GM15510 (cell line): Measurements from ENCODE around the gene TEX52.

Experiments used
- POLR2A ChIP-seq: IDR thresholded peaks from 3 replicates; pipeline ENCODE4 v1.6.1; 2011; ENCODE audit warnings: borderline replicate concordance; ENCODE audit not compliant: insufficient read length; ENCODE audit errors: extremely low read depth

TEX52 gene

DNA sequence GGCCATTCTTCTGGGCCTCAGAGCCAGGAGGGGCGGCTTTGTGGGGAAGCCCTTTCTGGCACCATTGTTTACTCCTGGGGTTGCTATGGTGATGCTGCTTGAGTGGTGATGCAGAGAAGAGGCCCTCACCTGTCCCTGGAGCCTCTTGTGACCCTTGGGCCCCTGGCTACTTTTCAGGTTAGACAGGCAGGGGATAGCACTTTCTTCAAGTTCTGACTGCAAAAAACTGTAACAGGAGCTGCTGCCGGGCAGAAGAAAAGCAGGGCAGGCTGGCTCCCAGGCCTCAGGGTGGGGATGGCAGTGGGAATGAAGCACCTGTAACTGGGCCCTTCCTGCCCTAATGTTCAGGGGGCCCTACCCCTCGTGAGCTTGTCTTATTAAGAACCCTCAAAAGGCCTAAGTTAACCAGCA lies at the start of gene TEX52:
Gene TEX52 (minus strand): TSS at position 19 of the 411 bp plus-strand sequence. CDS start 13 bp downstream, at position 6.
- no peak for TF ChIP-seq POLR2A

DNA sequence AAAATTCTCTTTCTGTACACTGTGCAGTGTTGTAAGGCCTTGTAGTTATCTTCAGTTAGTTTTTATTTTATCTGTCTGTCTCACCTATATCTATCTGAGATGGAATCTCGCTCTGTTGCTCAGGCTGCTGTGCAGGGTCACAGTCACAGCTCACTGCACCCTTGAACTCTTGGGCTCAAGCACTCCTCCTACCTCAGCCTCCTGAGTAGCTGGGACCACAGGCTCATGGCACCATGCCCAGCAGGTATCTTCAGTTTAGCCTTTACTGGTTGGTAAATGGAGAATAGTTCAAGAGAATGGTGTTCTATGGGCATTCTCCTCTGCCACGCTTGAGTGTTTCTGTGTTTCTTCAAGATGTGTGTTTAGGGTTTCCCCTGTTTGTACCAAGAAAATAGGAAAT lies 47.4 kb upstream of the TEX52 start:
- TF ChIP-seq POLR2A = no peak

DNA sequence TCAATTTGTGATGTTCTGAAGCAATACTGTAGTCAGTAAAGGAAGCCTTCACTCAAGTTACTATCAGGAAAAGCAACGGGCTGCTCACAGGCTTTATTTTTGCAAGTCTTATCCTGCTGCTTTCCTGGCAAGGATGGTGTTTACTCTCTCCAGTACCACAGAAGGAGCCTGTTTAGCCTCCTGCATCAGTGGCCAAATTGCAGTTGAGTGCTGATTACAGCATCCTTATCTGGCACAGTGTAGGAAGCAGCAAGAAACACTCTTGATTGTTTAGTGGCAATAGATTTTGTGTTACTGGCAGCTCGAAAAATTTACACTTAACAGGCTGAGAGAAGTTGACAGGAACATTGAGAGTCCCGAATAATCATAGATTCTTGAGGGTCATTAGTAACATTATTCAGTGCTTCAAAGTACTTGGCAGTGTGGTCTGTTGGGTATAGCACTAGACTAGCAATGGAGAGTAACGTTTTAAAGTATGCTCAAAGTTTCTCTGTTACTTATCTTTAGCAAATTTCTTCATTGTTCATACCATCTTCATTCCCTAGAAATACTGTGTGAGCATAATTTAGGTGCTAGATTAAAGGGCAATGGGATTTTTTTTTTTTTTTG lies 45.5 kb upstream of the TEX52 start:
- no peak for TF ChIP-seq POLR2A

DNA sequence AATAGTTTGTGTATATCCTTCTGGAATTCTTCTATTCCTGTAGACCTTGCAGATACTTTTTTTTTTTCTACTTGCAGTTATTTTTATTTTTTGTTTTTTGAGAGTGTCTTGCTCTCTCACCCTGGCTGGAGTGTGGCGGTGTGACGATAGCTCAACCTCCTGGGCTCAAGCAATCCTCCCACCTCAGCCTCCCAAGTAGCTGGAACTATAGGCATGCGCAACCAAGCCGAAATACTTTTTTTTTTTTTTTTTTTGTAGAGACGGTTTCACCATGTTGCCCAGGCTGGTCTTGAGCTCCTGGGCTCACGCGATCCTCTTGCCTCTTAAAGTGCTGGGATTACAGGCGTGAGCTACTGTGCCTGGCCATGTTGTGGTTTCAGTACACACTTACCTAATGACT lies 43.8 kb upstream of the TEX52 start:
- no peak for TF ChIP-seq POLR2A

DNA sequence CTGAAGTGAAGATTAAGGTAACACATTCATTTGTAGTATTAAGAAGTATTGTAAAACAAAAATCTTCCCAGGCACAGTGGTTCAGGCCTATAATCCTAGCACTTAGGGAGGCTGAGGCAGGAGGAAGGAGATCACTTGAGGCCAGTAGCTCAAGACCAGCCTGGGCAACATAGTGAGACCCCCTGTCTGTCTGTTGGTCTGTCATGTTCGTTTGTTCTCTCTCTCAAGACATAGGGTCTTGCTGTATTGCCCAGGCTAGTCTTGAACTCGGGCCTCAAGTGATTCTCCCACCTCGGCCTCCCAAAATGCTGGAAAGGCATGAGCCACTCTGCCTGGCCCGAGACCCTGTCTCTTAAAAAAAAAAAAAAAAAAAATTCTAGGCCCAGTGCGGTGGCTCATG lies 40.6 kb upstream of the TEX52 start:
- TF ChIP-seq POLR2A = no peak

DNA sequence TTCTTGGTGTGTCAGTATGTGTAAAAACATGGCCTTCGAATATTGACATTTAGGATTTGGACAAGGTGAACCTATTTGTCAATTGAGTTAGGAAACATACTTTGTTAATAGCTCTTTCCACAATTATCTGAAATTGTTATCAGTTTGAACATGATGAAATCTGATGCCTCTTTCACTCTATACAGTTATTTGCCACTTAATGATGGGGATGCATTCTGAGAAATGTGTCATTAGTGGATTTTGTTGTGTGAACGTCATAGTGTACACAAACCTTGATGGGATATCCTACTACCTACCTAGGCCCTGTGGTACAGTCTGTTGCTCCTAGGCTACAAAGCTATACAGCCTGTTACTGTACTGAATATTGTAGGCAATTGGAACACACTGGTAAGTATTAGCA lies 38.7 kb upstream of the TEX52 start:
- no peak for TF ChIP-seq POLR2A

DNA sequence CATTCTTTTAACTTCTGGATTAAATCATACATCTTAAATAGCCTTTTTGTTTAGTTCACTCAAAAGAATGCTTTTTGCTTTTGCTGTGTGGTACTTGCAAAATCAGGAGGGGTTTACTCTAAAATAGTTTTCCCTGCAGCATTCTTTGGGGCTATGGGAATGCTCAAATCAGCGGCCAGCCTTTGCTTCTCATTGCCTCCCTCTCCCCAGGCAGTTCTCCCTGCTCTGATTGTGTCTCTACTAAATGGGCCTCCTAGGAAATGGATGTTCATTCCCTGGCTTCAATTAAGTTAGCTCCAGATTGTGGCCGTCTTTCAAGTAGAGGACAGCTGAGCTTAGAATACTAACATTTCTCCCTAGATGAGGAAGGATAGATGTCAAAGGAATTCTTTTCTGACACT lies 38.2 kb upstream of the TEX52 start:
- no peak for TF ChIP-seq POLR2A

DNA sequence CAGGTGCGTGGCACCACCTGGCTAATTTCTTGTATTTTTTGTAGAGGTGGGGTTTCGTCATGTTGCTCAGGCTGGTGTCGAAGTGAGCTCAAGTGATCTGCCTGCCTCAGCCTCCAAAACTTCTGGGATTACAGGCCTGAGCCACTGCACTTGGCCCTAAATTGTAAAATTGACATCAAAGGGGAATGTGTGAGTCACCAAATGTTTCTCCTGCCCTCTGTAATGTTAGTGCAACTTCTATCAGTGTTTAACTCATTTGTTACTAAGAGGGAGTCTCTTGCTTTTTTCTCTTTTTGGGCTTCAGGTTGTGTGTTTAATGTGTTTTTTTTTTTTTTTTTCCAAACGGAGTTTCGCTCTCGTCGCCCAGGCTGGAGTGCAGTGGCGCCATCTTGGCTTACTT lies 36.2 kb upstream of the TEX52 start:
- no peak for TF ChIP-seq POLR2A

DNA sequence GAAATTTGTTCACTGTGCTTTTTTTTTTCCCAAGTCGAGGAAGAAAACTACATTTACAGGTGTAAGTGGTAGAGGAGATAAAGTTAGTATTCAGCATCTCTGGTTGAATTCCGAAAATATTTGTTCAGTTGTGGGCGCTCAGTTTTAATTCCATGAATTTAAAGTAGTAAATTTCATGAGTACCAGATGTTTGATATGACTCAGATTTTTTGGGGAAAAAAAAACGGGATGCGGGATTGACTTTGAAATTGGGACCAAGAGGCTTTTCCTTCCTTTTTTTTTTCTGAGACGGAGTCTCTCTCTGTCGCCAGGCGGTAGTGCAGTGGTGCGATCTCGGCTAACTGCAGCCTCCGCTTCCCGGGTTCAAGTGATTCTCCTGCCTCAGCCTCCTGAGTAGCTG lies 35.4 kb upstream of the TEX52 start:
- no peak for TF ChIP-seq POLR2A

DNA sequence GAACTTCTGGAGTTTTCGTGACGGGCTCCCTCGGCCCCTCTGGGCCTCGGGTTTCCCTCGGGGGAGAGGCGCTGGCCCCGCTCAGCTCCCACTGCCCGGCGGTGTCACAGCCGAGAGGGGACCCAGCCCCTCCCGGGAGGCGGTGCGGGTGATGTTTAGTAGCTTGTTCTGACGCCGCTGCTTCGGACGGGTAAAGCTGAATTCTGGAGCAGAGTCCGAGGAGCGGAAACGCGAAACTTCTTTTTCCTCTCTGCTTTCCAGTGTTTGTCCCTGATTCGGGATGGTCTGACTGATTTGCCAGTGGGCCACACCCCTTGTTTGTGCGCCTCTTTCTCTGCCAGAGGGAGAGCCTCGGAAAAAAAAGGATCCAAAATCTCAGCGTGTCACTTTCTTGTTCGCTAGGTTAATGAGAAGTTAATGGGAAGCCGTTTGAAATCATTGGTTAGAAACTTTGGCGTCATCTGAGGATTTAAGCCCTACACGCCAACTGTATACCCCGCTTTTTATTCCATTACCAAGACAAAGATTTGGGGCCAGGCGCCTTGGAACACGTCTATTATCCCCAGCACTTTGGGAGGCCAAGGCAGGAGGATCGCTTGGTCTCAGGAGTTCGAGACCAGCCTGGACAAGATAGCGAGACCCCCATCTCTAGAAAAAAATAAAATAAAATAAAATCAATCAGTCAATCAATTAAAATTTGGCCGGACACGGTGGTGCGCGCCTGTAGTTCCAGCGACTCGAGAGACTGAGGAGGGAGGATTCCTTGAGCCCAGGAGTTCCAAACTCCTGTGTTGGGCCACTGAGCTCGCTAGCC lies 34.6 kb upstream of the TEX52 start:
- no peak for TF ChIP-seq POLR2A

DNA sequence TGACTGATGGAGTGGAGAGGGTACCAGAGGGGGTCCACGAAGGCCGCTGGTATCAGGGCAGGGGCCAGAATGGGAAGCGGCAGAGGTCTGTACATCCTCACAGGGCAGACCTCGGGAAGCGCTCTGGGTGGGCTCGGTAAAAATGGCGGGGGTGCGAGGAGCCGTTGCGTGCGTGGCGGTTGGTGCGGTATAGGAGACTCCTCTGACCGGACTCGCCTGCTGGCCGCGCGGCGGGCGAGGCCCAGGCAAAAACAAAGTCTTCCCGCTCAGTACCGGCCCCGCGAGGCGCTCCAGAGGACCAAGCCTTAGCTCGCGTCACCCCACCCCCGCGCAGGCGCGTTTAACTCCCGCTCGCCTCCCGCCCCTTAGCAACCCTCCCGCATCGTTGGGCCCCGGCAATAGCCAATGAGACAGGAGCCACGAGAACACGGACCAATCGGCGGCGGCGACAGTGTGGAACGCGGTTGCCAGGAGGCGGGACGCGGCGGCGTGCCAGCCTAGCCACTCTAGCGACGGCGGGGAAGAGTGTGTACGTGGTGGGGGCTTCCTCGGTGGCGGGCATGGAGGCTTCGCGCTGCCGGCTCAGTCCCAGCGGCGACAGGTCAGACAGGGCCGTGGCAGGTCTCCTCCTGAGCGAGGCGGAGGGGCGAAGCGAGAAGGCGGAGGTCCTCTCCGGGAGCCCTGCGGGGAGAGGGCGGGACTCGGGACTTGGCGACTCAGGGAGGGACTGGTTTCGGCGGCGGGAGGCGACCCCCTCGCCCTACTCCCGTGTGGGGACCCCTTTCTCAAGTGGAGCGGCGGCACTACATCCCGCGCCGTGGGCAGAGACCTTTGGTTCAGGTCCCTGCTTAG lies 33.8 kb upstream of the TEX52 start, which contains the start of gene TULP3:
Gene TULP3 (plus strand): TSS at position 504 of the 852 bp plus-strand sequence. CDS start 57 bp downstream, at position 561.
- TF ChIP-seq POLR2A = peak; percentile 54

DNA sequence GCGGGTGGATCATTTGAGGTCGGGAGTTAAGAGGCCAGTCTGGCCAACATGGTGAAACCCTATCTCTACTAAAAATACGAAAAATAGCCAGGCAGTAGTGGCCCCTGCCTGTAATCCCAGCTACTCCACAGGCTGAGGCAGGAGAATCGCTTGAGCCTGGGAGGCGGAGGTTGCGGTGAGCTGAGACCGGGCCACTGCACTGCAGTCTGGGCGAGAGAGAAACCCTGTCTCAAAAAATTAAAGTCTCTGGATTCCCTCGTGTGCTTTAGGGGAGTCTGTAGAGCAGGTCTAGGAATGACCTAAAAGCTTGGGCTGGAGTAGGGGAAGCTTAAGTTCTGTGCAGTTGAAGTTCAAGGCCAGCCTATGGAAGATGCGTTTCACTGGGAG lies 33.2 kb upstream of the TEX52 start:
- TF ChIP-seq POLR2A = no peak

DNA sequence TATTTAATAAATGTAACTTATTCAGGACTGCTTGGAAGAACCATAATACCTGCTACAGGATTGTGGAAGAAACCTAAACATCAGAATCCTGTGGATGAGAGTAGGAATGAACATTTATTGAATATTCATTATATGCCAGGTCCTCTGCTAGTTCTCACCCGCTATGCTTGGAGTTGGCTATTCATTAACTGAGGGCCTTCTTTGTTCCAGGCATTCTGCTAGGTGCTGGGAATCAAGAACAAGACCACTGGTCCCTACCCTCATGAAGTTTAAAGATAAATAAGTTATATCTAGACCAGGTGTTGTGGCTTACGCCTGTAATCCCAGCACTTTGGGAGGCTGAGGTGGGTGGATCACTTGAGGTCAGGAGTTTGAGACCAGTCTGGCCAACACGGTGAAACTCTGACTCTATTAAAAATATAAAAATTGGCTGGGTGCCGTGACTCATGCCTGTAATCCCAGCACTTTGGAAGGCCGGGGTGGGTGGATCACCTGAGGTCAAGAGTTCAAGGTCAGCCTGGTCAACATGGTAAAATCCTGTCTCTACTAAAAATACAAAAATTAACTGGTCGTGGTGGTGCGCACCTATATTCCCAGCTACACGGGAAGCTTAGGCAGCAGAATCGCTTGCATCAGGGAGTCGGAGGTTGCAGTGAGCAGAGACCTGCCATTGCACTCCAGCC lies 30.1 kb upstream of the TEX52 start:
- no peak for TF ChIP-seq POLR2A

DNA sequence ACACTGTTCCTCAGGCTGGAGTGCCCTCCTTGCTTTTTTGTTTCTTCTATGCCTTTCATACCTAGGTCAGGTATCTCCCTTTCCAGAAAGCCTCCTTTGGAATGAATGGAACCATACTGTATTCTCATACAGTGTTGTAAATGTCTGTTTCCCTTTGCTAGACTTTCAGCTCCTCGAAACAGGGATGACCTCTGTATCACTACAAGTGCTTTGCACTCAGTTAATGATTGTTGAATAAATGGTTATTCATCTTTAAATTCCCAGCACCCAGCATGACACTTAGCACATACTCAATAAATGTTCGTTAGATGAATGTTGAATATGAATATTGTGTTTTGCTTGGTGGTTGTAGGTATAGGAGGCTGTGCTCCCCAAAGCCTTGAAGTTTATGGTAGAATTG lies 28.0 kb upstream of the TEX52 start:
- no peak for TF ChIP-seq POLR2A

DNA sequence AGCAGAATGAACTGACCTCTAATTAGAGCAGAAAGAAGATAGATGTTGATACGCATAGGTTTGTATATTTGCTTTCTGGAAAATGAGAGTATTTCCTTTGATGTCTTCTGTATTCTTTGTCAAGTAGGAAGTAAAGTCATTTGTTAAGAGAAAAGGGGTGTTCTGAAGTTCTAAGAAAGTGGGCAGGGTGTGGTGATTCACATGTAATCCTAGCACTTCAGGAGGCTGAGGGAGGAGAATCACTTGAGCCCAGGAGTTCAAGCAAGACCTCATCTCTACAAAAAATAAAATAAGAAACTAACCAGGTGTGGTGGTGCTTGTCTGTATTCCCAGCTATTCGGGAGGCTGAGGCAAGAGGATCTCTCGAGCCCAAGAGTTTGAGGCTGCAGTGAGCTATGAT lies 23.0 kb upstream of the TEX52 start:
- TF ChIP-seq POLR2A = no peak

DNA sequence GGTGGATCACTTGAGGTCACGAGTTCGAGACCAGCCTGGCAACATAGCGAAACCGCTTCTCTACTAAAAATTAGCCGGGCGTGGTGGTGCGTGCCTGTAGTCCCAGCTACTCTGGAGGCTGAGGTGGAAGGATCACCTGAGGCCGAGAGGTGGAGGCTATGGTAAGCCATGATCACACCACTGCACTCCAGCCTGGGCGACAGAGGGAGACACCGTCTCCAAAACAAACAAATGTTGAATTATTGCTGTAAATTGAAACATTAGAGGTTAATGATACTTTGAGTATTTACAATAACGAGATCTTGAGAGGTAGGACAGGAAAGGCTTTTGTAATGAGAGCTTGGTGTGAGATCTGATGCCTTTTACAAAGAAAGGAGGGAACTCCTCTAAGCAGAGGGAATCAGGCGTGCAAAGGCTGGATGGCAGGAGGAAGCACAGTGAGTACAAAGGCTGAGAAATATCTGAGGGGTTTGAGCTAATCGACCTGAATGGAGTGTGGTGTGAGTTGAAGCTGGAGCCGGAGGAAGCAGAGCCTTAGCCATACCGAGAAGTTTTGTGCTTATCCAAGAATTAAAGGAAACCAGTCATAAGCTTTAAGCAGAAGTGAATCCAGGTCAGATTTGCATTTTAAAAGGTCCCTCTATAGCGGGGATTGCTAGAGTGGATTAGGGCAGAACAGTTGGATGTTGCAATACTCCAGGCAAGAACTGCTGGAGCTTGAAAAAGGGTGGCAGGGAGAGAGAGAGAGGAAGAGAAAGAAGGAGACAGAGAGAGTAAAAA lies 21.3 kb upstream of the TEX52 start:
- TF ChIP-seq POLR2A = no peak
